Measurements from ENCODE around the gene MTTP.

The MTTP gene

DNA sequence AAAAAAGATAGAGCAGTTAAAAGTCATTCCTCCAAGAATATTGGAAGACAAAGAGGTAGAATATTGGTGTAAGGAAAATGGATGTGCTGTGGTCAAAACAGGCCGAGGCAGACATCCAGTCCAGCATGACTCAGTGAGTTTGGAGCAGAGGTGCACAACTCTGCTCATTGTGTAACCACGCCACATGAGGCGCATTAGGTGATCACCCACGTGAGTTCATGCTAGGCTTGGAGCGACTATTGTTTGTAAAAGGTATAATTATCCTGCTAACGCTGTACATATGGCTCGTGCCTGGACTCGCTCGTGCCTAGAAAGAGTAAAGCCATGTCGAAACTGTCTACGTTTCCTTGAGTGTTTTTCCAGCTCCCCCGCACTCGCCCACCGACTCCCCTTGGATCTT is 59.1 kb downstream of the MTTP start:
- TF ChIP-seq, protein P1, sequence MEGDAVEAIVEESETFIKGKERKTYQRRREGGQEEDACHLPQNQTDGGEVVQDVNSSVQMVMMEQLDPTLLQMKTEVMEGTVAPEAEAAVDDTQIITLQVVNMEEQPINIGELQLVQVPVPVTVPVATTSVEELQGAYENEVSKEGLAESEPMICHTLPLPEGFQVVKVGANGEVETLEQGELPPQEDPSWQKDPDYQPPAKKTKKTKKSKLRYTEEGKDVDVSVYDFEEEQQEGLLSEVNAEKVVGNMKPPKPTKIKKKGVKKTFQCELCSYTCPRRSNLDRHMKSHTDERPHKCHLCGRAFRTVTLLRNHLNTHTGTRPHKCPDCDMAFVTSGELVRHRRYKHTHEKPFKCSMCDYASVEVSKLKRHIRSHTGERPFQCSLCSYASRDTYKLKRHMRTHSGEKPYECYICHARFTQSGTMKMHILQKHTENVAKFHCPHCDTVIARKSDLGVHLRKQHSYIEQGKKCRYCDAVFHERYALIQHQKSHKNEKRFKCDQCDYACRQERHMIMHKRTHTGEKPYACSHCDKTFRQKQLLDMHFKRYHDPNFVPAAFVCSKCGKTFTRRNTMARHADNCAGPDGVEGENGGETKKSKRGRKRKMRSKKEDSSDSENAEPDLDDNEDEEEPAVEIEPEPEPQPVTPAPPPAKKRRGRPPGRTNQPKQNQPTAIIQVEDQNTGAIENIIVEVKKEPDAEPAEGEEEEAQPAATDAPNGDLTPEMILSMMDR (IDR thresholded peaks at IDR 0.05; ENCODE audit: control extremely low read depth, extremely low read depth, low read depth, missing control alignments) = no peak
- POLR2A ChIA-PET = no interaction called here
- DNase-seq (ENCODE audit: extremely low spot score) = no peak
- CTCF ChIA-PET = interaction anchor here (1.8 kb wide), 1 partner anchor 10 kb away, joined by 3 read pairs; no protein-coding TSS in a partner anchor

DNA sequence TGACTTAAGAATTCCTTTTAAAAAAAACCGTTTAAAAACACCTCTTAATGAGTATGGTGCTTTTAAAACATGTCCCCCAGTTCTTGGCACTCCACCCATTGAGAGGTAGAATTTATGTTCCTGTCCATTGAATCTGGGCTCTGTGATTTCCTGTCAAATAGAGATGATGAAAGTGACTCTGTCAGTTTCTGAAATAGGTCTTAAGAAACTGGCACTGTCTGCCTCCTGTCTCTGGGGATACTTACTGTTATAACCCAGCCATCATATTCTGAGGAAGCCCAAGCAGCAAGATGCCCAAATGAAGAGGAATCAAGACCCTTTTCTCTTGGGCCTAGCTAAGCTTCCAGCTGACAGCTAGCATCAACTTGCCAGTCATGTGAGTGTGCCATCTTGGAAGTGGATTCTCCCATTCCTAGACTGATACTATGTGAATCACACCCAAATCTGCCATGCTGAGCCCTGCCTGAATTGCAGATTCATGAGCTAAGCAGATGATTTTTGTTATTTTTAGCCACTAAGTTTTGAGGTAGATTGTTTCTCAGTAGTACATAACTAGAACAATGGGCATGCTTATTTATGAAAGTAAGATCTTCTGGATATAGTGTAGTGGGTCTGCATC is 60.2 kb downstream of the MTTP start:
- CTCF ChIA-PET = no interaction called here
- POLR2A ChIA-PET = no interaction called here
- no peak for DNase-seq (ENCODE audit: extremely low spot score)
- TF ChIP-seq, protein P1 (IDR thresholded peaks at IDR 0.05; ENCODE audit: control extremely low read depth, extremely low read depth, low read depth, missing control alignments) = no peak

DNA sequence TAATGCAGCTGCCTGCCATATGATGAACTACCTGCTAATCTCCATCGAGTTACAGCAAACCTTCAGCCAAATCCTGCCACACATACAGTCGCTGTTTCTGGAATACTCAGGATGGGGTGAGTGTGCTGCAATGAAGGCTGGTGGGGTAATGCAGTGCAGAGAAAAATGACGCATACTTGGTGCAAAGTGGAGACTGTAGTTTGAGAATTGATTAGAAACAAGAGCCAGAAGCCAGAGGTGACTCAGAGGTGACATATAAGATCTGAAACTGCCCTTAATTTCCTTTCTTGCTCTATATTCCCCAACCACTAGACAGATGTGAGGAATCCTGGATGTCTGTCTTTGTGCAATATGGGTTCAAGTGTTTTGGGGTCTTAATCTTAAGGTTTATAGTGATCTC is 61.0 kb downstream of the MTTP start:
- ChIA-PET POLR2A (no interaction called here), CTCF (no interaction called here)
- TF ChIP-seq, protein P1 (IDR thresholded peaks at IDR 0.05; ENCODE audit: control extremely low read depth, extremely low read depth, low read depth, missing control alignments) = no peak
- DNase-seq (ENCODE audit: extremely low spot score) = no peak

DNA sequence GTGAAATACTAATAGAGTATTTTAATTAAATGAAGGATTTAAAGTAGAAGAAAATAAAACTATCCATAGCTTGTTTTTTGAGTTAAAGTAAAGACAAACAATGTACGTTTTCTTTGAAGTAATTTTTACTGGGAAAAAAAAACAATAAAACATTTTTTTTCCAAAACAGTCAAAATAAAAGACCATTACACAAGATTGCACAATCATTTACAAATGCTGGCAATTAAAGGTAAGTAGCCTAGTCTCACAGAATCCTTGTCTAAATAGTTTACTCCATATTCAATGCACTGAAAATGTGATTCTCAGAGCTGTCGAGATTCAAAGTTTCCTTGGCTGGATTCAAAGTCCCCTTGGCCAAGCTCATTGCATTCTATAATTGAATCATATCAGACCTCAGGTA is 61.8 kb downstream of the MTTP start:
- ChIA-PET POLR2A (no interaction called here), CTCF (interaction anchor here (0.7 kb wide), 1 partner anchor 11 kb away, joined by 3 read pairs; no protein-coding TSS in a partner anchor)
- DNase-seq (ENCODE audit: extremely low spot score) = no peak
- TF ChIP-seq, protein P1 (IDR thresholded peaks at IDR 0.05; ENCODE audit: control extremely low read depth, extremely low read depth, low read depth, missing control alignments) = no peak

DNA sequence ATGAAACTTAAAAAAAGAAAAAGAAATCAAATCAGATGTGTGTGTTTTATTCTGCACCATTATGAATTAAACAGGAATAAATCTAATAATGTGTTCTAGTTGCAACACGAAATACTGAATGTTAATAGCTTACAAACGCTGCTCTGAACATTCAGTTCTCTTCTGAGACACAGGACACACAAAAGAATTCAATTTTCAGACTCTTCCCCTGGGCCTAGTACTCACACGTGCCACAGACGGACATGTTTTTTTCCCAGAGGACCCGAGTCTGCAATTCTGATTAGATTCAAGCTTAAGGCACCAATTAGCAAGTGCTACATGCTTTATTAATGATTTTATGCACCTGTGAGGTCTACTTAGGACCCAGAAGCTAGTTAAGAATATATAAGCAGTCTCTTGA is 62.5 kb downstream of the MTTP start:
- CTCF ChIA-PET = no interaction called here
- TF ChIP-seq, protein P1 (IDR thresholded peaks at IDR 0.05; ENCODE audit: control extremely low read depth, extremely low read depth, low read depth, missing control alignments) = no peak
- DNase-seq (ENCODE audit: extremely low spot score) = no peak
- POLR2A ChIA-PET = no interaction called here

DNA sequence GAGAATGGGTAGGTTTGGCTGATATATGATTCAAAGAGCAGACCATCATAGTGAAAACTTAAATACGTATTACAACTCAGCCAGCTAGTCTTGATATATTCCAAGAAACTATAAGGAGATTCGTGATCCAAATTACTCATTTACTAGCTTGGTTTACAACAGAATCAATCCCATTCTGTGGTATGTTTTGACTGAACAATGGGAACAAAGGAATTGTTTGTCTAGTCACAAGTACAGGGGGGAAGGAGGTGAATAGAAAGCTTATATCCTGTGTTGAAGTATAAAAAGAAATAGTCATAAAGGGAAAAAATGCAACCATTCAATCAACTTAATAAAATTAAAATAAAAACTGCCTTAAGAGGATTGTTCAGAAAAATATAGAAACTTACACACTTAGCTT is 66.1 kb downstream of the MTTP start:
- DNase-seq (ENCODE audit: extremely low spot score) = no peak
- POLR2A ChIA-PET = no interaction called here
- TF ChIP-seq, protein P1 (IDR thresholded peaks at IDR 0.05; ENCODE audit: control extremely low read depth, extremely low read depth, low read depth, missing control alignments) = no peak
- CTCF ChIA-PET = no interaction called here
